ENCODE data around the gene RGS6.

GRCh38 chr14:72404106-72404774, 472.0 kb downstream of the RGS6 start:
- no peak for TF ChIP-seq CTCF (IDR thresholded peaks at IDR 0.05; ENCODE audit: low read depth, low read length, missing input control)
- TF ChIP-seq ZBTB33 (IDR thresholded peaks at IDR 0.05) = no peak
- no peak for TF ChIP-seq HNF4G (IDR thresholded peaks at IDR 0.05)
- TF ChIP-seq, protein P1, sequence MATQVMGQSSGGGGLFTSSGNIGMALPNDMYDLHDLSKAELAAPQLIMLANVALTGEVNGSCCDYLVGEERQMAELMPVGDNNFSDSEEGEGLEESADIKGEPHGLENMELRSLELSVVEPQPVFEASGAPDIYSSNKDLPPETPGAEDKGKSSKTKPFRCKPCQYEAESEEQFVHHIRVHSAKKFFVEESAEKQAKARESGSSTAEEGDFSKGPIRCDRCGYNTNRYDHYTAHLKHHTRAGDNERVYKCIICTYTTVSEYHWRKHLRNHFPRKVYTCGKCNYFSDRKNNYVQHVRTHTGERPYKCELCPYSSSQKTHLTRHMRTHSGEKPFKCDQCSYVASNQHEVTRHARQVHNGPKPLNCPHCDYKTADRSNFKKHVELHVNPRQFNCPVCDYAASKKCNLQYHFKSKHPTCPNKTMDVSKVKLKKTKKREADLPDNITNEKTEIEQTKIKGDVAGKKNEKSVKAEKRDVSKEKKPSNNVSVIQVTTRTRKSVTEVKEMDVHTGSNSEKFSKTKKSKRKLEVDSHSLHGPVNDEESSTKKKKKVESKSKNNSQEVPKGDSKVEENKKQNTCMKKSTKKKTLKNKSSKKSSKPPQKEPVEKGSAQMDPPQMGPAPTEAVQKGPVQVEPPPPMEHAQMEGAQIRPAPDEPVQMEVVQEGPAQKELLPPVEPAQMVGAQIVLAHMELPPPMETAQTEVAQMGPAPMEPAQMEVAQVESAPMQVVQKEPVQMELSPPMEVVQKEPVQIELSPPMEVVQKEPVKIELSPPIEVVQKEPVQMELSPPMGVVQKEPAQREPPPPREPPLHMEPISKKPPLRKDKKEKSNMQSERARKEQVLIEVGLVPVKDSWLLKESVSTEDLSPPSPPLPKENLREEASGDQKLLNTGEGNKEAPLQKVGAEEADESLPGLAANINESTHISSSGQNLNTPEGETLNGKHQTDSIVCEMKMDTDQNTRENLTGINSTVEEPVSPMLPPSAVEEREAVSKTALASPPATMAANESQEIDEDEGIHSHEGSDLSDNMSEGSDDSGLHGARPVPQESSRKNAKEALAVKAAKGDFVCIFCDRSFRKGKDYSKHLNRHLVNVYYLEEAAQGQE (IDR thresholded peaks at IDR 0.05) = no peak
- TF ChIP-seq ATF3 (IDR thresholded peaks at IDR 0.05) = no peak
- TF ChIP-seq SP1 (IDR thresholded peaks at IDR 0.05) = no peak
- TF ChIP-seq, protein P2, sequence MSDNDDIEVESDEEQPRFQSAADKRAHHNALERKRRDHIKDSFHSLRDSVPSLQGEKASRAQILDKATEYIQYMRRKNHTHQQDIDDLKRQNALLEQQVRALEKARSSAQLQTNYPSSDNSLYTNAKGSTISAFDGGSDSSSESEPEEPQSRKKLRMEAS (IDR thresholded peaks at IDR 0.05) = no peak
- TF ChIP-seq EGR1 (IDR thresholded peaks at IDR 0.05; ENCODE audit: low read depth in 2 of 2) = no peak
- TF ChIP-seq TAF1 (conservative IDR thresholded peaks at IDR 0.05) = no peak
- TF ChIP-seq FOXA2 (IDR thresholded peaks at IDR 0.05) = no peak
- TF ChIP-seq RXRA (IDR thresholded peaks at IDR 0.05) = no peak
- no peak for TF ChIP-seq JUND (IDR thresholded peaks at IDR 0.05)
